K562 (cell line): ENCODE data around the gene PTPRT. TPM values are rescaled to one million over a fixed set of nuclear protein-coding genes. Genes with fewer than 3 reads are reported as not detected.

ENCODE experiments used
- ATAC-seq: fragments of 200-7000 bp; cut with Tn5 transposase; 3 replicates; pipeline ENCODE4 v1.9.1; 2020; ENCODE audit warnings: moderate library complexity
- BruUV-seq: library from RNA; stranded (reverse); fragments of 400-500 nt; replicated peaks from 2 replicates; lab custom pipeline; 2021; lab: Mats Ljungman, UMichigan
- CTCF ChIA-PET: fragments of 300-600 bp; formaldehyde crosslinking; extraction: SDS; loops from one replicate; lab custom pipeline; 2021; ENCODE audit warnings: low intra/inter-chr PET ratio; lab: Yijun Ruan, JAX
- POLR2A ChIA-PET: fragments of 300-600, 350-650 bp; sonication (Branson Sonifier 250); formaldehyde crosslinking; extraction: SDS; loops from one replicate; lab custom pipeline; 2021; ENCODE audit warnings: antibody characterized with exemption, inconsistent platforms; lab: Yijun Ruan, JAX
- DNase-seq, 4 experiments: peaks; one replicate each; pipeline versions ENCODE4 v3.0.0 to v3.0.0-alpha.2; 2011 to 2018; ENCODE audit warnings: low spot score in 3 of 4, mixed read lengths in 3 of 4; ENCODE audit errors: extremely low read depth in 1 of 4
- FAIRE-seq: peaks from 2 replicates; lab custom pipeline; 2011; peaks lifted over from hg19 to GRCh38; lab: Jason Lieb, UNC
- H2AFZ ChIP-seq: 2 replicates; pipeline ENCODE4 v1.6.0; 2011; ENCODE audit warnings: low read depth, low read length, control low read depth, inconsistent platforms
- H3K27ac ChIP-seq: fragments of 200-600 bp; 3 replicates; pipeline ENCODE4 v1.8.0; 2011; ENCODE audit warnings: low read depth, mild to moderate bottlenecking, control low read depth, inconsistent platforms, low read length, moderate library complexity, mixed read lengths; ENCODE audit errors: extremely low read depth
- H3K27me3 ChIP-seq, 2 experiments: fragments of 300-600 bp in 1 of 2; 2 replicates in 1 of 2; 3 replicates in 1 of 2; pipeline versions ENCODE4 v1.6.0 to v1.8.0; 2011; ENCODE audit warnings: inconsistent platforms in 2 of 2, low read length in 2 of 2, mild to moderate bottlenecking in 1 of 2, mixed read lengths in 1 of 2, moderate library complexity in 1 of 2; ENCODE audit not compliant: control insufficient read depth in 2 of 2, insufficient read depth in 2 of 2
- H3K36me3 ChIP-seq: fragments of 300-600 bp; 3 replicates; pipeline ENCODE4 v1.8.0; 2011; ENCODE audit warnings: mild to moderate bottlenecking, low read length, inconsistent platforms; ENCODE audit not compliant: control insufficient read depth, insufficient read depth
- H3K4me1 ChIP-seq, 2 experiments: fragments of 200-600 bp in 1 of 2; replicated peaks in 1 of 2; 2 replicates in 1 of 2; 3 replicates in 1 of 2; pipeline versions ENCODE4 v1.5.1 to v1.8.0; 2011; ENCODE audit warnings: inconsistent platforms in 2 of 2, low read length in 2 of 2, mild to moderate bottlenecking in 1 of 2, mixed read lengths in 1 of 2, moderate library complexity in 1 of 2; ENCODE audit not compliant: control insufficient read depth in 2 of 2, insufficient read depth in 2 of 2
- H3K4me2 ChIP-seq: 2 replicates; pipeline ENCODE4 v1.6.1; 2011; ENCODE audit warnings: low read length, control low read depth, inconsistent platforms, mixed read lengths; ENCODE audit not compliant: insufficient read depth
- H3K4me3 ChIP-seq: fragments of 200-600 bp; sonication (generic), shearing (Covaris generic); 2 replicates; pipeline ENCODE4 v1.5.1; 2016; ENCODE audit warnings: control low read depth, inconsistent platforms
- H3K79me2 ChIP-seq: fragments of 200-600 bp; 3 replicates; pipeline ENCODE4 v1.8.0; 2011; ENCODE audit warnings: low read length, inconsistent platforms; ENCODE audit not compliant: control insufficient read depth, insufficient read depth
- H3K9ac ChIP-seq, 2 experiments: 2 replicates each; pipeline versions ENCODE4 v1.6.0 to v1.6.1; 2011; ENCODE audit warnings: low read depth in 2 of 2, low read length in 2 of 2, control low read depth in 1 of 2, inconsistent platforms in 1 of 2, mild to moderate bottlenecking in 1 of 2, mixed read lengths in 1 of 2; ENCODE audit not compliant: insufficient read depth in 1 of 2
- H3K9me1 ChIP-seq: one replicate; pipeline ENCODE4 v1.6.0; 2011; ENCODE audit warnings: inconsistent platforms, mild to moderate bottlenecking, low read length, moderate library complexity; ENCODE audit not compliant: control insufficient read depth, insufficient read depth
- H3K9me3 ChIP-seq: replicated peaks from 2 replicates; pipeline ENCODE4 v1.5.1; 2011; ENCODE audit warnings: low read depth, low read length, inconsistent platforms; ENCODE audit not compliant: control insufficient read depth, insufficient read depth
- H4K20me1 ChIP-seq: replicated peaks from 2 replicates; pipeline ENCODE4 v1.6.1; 2011; ENCODE audit warnings: low read length, inconsistent platforms, mixed read lengths; ENCODE audit not compliant: control insufficient read depth, insufficient read depth
- BCOR ChIP-seq: fragments of 450-650 bp; IDR thresholded peaks from 2 replicates; pipeline ENCODE4 v1.6.1; 2016
- C11orf30 ChIP-seq: fragments of 450-650 bp; IDR thresholded peaks from 2 replicates; pipeline ENCODE4 v1.6.1; 2016; ENCODE audit warnings: low read depth, mild to moderate bottlenecking
- CHAMP1 ChIP-seq: fragments of 450-650 bp; IDR thresholded peaks from 2 replicates; pipeline ENCODE4 v1.6.1; 2016; ENCODE audit warnings: mild to moderate bottlenecking
- EHMT2 ChIP-seq: fragments of 450-650 bp; IDR thresholded peaks from 2 replicates; pipeline ENCODE4 v1.6.1; 2018; ENCODE audit warnings: antibody characterized with exemption
- ELF4 ChIP-seq: fragments of 450-650 bp; formaldehyde crosslinking; IDR thresholded peaks from 2 replicates; pipeline ENCODE4 v1.4.0; 2022; ENCODE audit warnings: missing genetic modification characterization
- HDAC6 ChIP-seq: IDR thresholded peaks from 2 replicates; pipeline ENCODE4 v1.6.1; 2012; ENCODE audit warnings: low read depth, mild to moderate bottlenecking, control low read depth, inconsistent platforms, low read length, moderate library complexity
- KLF16 ChIP-seq: IDR thresholded peaks from 2 replicates; pipeline ENCODE4 v1.6.1; 2016; ENCODE audit warnings: antibody characterized with exemption
- MXI1 ChIP-seq: IDR thresholded peaks from 2 replicates; pipeline ENCODE4 v1.6.1; 2011; ENCODE audit warnings: low read depth, mild to moderate bottlenecking, improper control_type of control experiment, low read length
- NELFE ChIP-seq: IDR thresholded peaks from 2 replicates; pipeline ENCODE4 v1.6.1; 2011; ENCODE audit warnings: mild to moderate bottlenecking; ENCODE audit not compliant: insufficient read depth, insufficient read length
- PBX2 ChIP-seq, 2 experiments: IDR thresholded peaks in 1 of 2; conservative IDR thresholded peaks in 1 of 2; 2 replicates each; pipeline ENCODE4 v1.6.1; 2016; ENCODE audit warnings: low read depth in 2 of 2, mild to moderate bottlenecking in 1 of 2, missing compliant biosample characterization in 1 of 2, missing genetic modification characterization in 1 of 2, moderate library complexity in 1 of 2
- RAD21 ChIP-seq, 2 experiments: fragments of 250-450 bp in 1 of 2; fragments of 450-650 bp in 1 of 2; sonication (Bioruptor Pico) in 1 of 2; formaldehyde crosslinking in 1 of 2; IDR thresholded peaks in 1 of 2; conservative IDR thresholded peaks in 1 of 2; 2 replicates each; pipeline versions ENCODE4 v1.4.0 to v1.8.0; 2020 to 2022; ENCODE audit warnings: mild to moderate bottlenecking in 2 of 2, moderate library complexity in 1 of 2
- TAF7 ChIP-seq: fragments of 450-650 bp; IDR thresholded peaks from 2 replicates; pipeline ENCODE4 v1.6.1; 2016; ENCODE audit warnings: missing genetic modification characterization, missing compliant biosample characterization
- THAP7 ChIP-seq: fragments of 250-450 bp; sonication (Bioruptor Pico); IDR thresholded peaks from 2 replicates; pipeline ENCODE4 v1.5.0; 2021
- USF1 ChIP-seq: sonication (generic); formaldehyde crosslinking; IDR thresholded peaks from 2 replicates; pipeline ENCODE4 v1.9.0; 2022; ENCODE audit warnings: mild to moderate bottlenecking, missing genetic modification reagents
- ZC3H4 ChIP-seq: sonication (generic); formaldehyde crosslinking; IDR thresholded peaks from 2 replicates; pipeline ENCODE4 v1.9.0; 2021; ENCODE audit warnings: missing genetic modification reagents, borderline replicate concordance
- WGBS: fragments of 100-300 bp; shearing (Covaris generic); methylation state at CpG from one replicate; pipeline ENCODE4 v1.1.6; 2016; ENCODE audit warnings: low coverage, mixed read lengths; ENCODE audit not compliant: insufficient coverage; ENCODE audit errors: missing lambda C conversion rate; 5-methylcytosine and 5-hydroxymethylcytosine counted together
- in situ Hi-C: fragments of 300-500 bp; cut with MboI; formaldehyde crosslinking; loops from 4 replicates; pipeline ENCODE4 v1.15.0; 2018; ENCODE audit warnings: inconsistent platforms, mixed read lengths
- intact Hi-C: fragments of 100-400 bp; cut with micrococcal nuclease; formaldehyde crosslinking; loops from 2 replicates; pipeline ENCODE4 v1.14.2; 2022
- polyA plus RNA-seq, 8 experiments: library from polyadenylated mRNA; depleted of rRNA in 4 of 8; stranded (reverse) in 5 of 8; unstranded in 3 of 8; fragments of >200 nt; fragmentation: Nextera tagmentation in 2 of 8; fragmentation: Illumina TruSeq in 1 of 8; extraction: Ambion mirVana in 2 of 8; extraction: Trizol in 1 of 8; gene quantifications; 2 replicates each; pipeline versions ENCODE4 v1.2.1 to v1.2.3, GENCODE V29; 2011 to 2014; ENCODE audit warnings: inconsistent platforms in 1 of 8, missing spikeins in 1 of 8
- total RNA-seq, 7 experiments: library from RNA; depleted of rRNA in 6 of 7; stranded (reverse); fragments of >200 nt in 6 of 7; fragmentation: Illumina TruSeq in 2 of 7; extraction: Trizol in 2 of 7; gene quantifications; 2 replicates each; pipeline versions ENCODE4 v1.2.1 to v1.2.3, GENCODE V29; 2011 to 2021; ENCODE audit warnings: low replicate concordance in 1 of 7

PTPRT gene
- total and polyA plus RNA-seq, 9 of the 15 experiments (the other 6 are each of a cell fraction or from before 2014, with no cell fraction given) = not detected

GRCh38 chr20:42565235-42565995 is 624.3 kb downstream of the PTPRT start (continued):
- no peak for TF ChIP-seq PBX2 (CRISPR knock-in tag; IDR thresholded peaks at IDR 0.05; ENCODE audit: low read depth)
- no peak for TF ChIP-seq PBX2 (tag; conservative IDR thresholded peaks at IDR 0.05; ENCODE audit: low read depth)
- TF ChIP-seq HDAC6 = no peak

- no peaks in the 10 kb centered on the region for H4K20me1 ChIP-seq
- DNase-seq (no peak), FAIRE-seq (no peak), ATAC-seq (no peak)
- no peak overlapping the region for H3K9ac ChIP-seq
- POLR2A ChIA-PET = no interaction called here
- in situ Hi-C loops = no loop called here
- H3K4me2 ChIP-seq = no peak overlapping the region
- H3K27me3 ChIP-seq = no peaks in the 10 kb centered on the region
- H2AFZ ChIP-seq = no peak overlapping the region
- CTCF ChIA-PET = no interaction called here
- BruUV-seq = no TSS peak
- no peaks in the 10 kb centered on the region for H3K79me2 ChIP-seq
- no peak overlapping the region for H3K27ac ChIP-seq
- no peaks in the 10 kb centered on the region for H3K9me3 ChIP-seq
- no peaks in the 10 kb centered on the region for H3K4me1 ChIP-seq
- no peak overlapping the region for H3K4me3 ChIP-seq
- no peaks in the 10 kb centered on the region for H3K36me3 ChIP-seq
- WGBS = 1% methylated on average over 4 of the region's 4 CpGs
- H3K9me1 ChIP-seq = no peaks in the 10 kb centered on the region
- intact Hi-C loops = no loop called here
- TF ChIP-seq C11orf30 = no peak
- TF ChIP-seq KLF16 = no peak
- no peak for TF ChIP-seq BCOR
- TF ChIP-seq ELF4 (CRISPR knock-in tag) = no peak
- TF ChIP-seq EHMT2 = no peak
- no peak for TF ChIP-seq ZC3H4
- no peak for TF ChIP-seq MXI1
- no peak for TF ChIP-seq THAP7 (CRISPR knock-in tag)
- TF ChIP-seq TAF7 (tag) = no peak
- no peak for TF ChIP-seq NELFE
- no peak for TF ChIP-seq USF1 (CRISPR knock-in tag)
- no peak for TF ChIP-seq CHAMP1
- TF ChIP-seq RAD21 (CRISPR knock-in tag; conservative IDR thresholded peaks at IDR 0.05 in 1 of 2, IDR thresholded peaks at IDR 0.05 in 1 of 2) = no peak
These were observed 630.0 kb downstream of the PTPRT start for GRCh38 chr20:42559665-42560064.
